BJ (cell line): ENCODE measurements around the gene USP53. TPM values are rescaled to one million over a fixed set of nuclear protein-coding genes. Genes with fewer than 3 reads are reported as not detected.

ENCODE experiments used
- CTCF ChIA-PET: fragments of 350-600 bp; formaldehyde crosslinking; extraction: SDS; loops from one replicate; lab custom pipeline; 2021; ENCODE audit warnings: antibody characterized with exemption, inconsistent platforms; lab: Yijun Ruan, JAX
- POLR2A ChIA-PET: fragments of 300-600 bp; sonication (Branson Sonifier 250); formaldehyde crosslinking; extraction: SDS; loops from one replicate; lab custom pipeline; 2021; ENCODE audit warnings: antibody characterized with exemption; lab: Charles Lee
- DNase-seq: peaks from one replicate; pipeline ENCODE4 v3.0.0-alpha.2; 2011; ENCODE audit warnings: low read depth
- H3K27me3 ChIP-seq: 2 replicates; pipeline ENCODE4 v1.6.0; 2011; ENCODE audit warnings: low read length; ENCODE audit not compliant: control insufficient read depth, insufficient read depth
- H3K36me3 ChIP-seq: 2 replicates; pipeline ENCODE4 v1.5.1; 2011; ENCODE audit warnings: low read length; ENCODE audit not compliant: control insufficient read depth, insufficient read depth
- H3K4me3 ChIP-seq: 2 replicates; pipeline ENCODE4 v1.5.1; 2011; ENCODE audit warnings: low read depth, mild to moderate bottlenecking, control low read depth, low read length
- polyA plus RNA-seq: library from polyadenylated mRNA; depleted of rRNA; stranded (reverse); fragments of >200 nt; gene quantifications from 2 replicates; pipeline ENCODE4 v1.2.3, GENCODE V29; 2011
- TF ChIP-seq, protein P1 (sequence below): IDR thresholded peaks from 2 replicates; pipeline ENCODE4 v1.5.1; 2011; ENCODE audit warnings: low read depth, mild to moderate bottlenecking, control low read depth, inconsistent platforms, low read length, moderate library complexity; ENCODE audit not compliant: insufficient read depth

Gene USP53
- polyA plus RNA-seq, 1 experiment: 70.5 TPM

- Histone ChIP-seq H3K4me3 (no peak overlapping the region), H3K27me3 (no peaks in the 10 kb centered on the region), H3K36me3 (no peaks in the 10 kb centered on the region)
- ChIA-PET CTCF (interaction anchor here (1.3 to 1.5 kb wide), 2 partner anchors 10 to 41 kb away, joined by 3 to 5 read pairs; no protein-coding TSS in a partner anchor), POLR2A (no interaction called here)
- DNase-seq: no peak
- TF ChIP-seq, protein P1, sequence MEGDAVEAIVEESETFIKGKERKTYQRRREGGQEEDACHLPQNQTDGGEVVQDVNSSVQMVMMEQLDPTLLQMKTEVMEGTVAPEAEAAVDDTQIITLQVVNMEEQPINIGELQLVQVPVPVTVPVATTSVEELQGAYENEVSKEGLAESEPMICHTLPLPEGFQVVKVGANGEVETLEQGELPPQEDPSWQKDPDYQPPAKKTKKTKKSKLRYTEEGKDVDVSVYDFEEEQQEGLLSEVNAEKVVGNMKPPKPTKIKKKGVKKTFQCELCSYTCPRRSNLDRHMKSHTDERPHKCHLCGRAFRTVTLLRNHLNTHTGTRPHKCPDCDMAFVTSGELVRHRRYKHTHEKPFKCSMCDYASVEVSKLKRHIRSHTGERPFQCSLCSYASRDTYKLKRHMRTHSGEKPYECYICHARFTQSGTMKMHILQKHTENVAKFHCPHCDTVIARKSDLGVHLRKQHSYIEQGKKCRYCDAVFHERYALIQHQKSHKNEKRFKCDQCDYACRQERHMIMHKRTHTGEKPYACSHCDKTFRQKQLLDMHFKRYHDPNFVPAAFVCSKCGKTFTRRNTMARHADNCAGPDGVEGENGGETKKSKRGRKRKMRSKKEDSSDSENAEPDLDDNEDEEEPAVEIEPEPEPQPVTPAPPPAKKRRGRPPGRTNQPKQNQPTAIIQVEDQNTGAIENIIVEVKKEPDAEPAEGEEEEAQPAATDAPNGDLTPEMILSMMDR: no peak
Measured at GRCh38 chr4:119197772-119198212, 14.7 kb upstream of the USP53 start.

- no peak overlapping the region for H3K4me3 ChIP-seq
- ChIA-PET POLR2A (interaction anchor here (0.6 kb wide), 1 partner anchor 99 kb away, joined by 9 read pairs; no protein-coding TSS in a partner anchor), CTCF (no interaction called here)
- no peaks in the 10 kb centered on the region for H3K27me3 ChIP-seq
- no peak for DNase-seq
- no peaks in the 10 kb centered on the region for H3K36me3 ChIP-seq
- TF ChIP-seq, protein P1: no peak
Measured at GRCh38 chr4:119204916-119205315, 7.6 kb upstream of the USP53 start.

DNA sequence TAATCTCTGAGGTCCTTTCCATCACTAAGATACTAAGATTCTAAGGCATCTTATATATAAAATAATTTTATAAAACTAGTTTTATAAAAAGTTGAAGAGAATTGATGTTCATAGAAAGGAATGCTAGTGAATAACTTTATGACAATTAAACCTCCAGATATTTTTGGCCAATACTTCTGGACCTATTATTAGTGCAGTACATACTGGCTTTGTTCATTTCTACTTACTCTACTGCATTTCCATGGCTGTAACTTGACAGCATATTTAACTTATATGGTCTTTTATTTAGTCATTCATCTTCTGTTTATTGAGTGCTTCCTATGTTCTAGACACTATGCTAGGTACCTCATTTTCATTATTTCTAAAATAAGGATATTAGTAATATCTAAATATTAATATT, 6.8 kb upstream of the USP53 start:
- Histone ChIP-seq H3K27me3 (no peaks in the 10 kb centered on the region), H3K36me3 (no peaks in the 10 kb centered on the region), H3K4me3 (no peak overlapping the region)
- DNase-seq: no peak
- TF ChIP-seq, protein P1: no peak
- POLR2A ChIA-PET: no interaction called here
- CTCF ChIA-PET: no interaction called here

DNA sequence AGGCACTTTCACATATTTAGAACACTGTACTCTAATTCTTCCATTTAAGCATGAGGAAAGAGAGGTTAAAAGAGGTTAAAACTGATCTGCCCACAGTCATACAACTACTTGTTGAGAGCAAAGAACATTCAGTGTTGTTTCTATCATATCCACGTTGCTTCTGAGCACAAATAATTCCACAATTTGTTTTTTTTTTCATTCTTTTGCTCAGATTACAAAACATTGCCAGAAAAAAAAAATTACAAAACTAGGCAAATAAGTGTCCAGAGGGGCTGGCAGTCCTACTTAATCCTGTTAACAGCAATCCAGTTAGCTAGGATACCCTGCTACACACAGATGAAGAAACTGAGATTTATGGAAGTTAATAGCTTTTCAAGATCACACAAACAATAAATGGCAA, 6.3 kb upstream of the USP53 start:
- H3K27me3 ChIP-seq: no peaks in the 10 kb centered on the region
- ChIA-PET CTCF (no interaction called here), POLR2A (interaction anchor here (0.6 kb wide), 1 partner anchor 103 kb away, joined by 3 read pairs; no protein-coding TSS in a partner anchor)
- TF ChIP-seq, protein P1: no peak
- DNase-seq: no peak
- no peak overlapping the region for H3K4me3 ChIP-seq
- H3K36me3 ChIP-seq: no peaks in the 10 kb centered on the region

GRCh38 chr4:119207051-119207450, 5.5 kb upstream of the USP53 start:
- DNase-seq: no peak
- no peak overlapping the region for H3K4me3 ChIP-seq
- no peaks in the 10 kb centered on the region for H3K36me3 ChIP-seq
- ChIA-PET CTCF (interaction anchor here (1.2 kb wide), 1 partner anchor 9 kb away, joined by 3 read pairs; no protein-coding TSS in a partner anchor), POLR2A (no interaction called here)
- TF ChIP-seq, protein P1: no peak
- no peaks in the 10 kb centered on the region for H3K27me3 ChIP-seq
